OCI-LY7 (cell line): ENCODE results near the gene ELOB. TPM values are rescaled to one million over a fixed set of nuclear protein-coding genes. Genes with fewer than 3 reads are reported as not detected.

ENCODE experiments used
- BruUV-seq: library from RNA; stranded (reverse); fragments of 400-500 nt; replicated peaks from 2 replicates; lab custom pipeline; 2021; lab: Mats Ljungman, UMichigan
- CTCF ChIA-PET: fragments of 300-600 bp; sonication (Branson Sonifier 250); formaldehyde crosslinking; loops from one replicate; lab custom pipeline; 2022; ENCODE audit warnings: antibody characterized with exemption; ENCODE audit not compliant: unreplicated experiment; lab: Charles Lee
- POLR2A ChIA-PET: fragments of 300-600 bp; sonication (Branson Sonifier 250); formaldehyde crosslinking; loops from one replicate; lab custom pipeline; 2022; ENCODE audit warnings: antibody characterized with exemption; lab: Charles Lee
- DNase-seq: peaks from one replicate; pipeline ENCODE4 v3.0.0-alpha.2; 2015; ENCODE audit warnings: low spot score
- H2AFZ ChIP-seq: fragments of 200-600 bp; sonication (generic), shearing (Covaris generic); 2 replicates; pipeline ENCODE4 v1.6.1; 2014; ENCODE audit warnings: mild to moderate bottlenecking, antibody characterized with exemption, low read length, moderate library complexity
- H3K27ac ChIP-seq: fragments of 200-600 bp; sonication (generic); 2 replicates; pipeline ENCODE4 v1.5.1; 2014; ENCODE audit warnings: mixed run types, low read depth, mild to moderate bottlenecking, moderate library complexity, low read length, inconsistent platforms; ENCODE audit not compliant: poor library complexity, severe bottlenecking
- H3K36me3 ChIP-seq: fragments of 200-600 bp; sonication (generic); 2 replicates; pipeline ENCODE4 v1.6.1; 2014; ENCODE audit warnings: mild to moderate bottlenecking, antibody characterized with exemption, low read length, moderate library complexity, mixed read lengths; ENCODE audit not compliant: insufficient read depth
- H3K4me1 ChIP-seq: fragments of 200-600 bp; sonication (generic); 2 replicates; pipeline ENCODE4 v1.5.1; 2014; ENCODE audit warnings: mild to moderate bottlenecking, low read length; ENCODE audit not compliant: insufficient read depth, poor library complexity, severe bottlenecking
- H3K4me2 ChIP-seq: fragments of 200-600 bp; sonication (generic); 2 replicates; pipeline ENCODE4 v1.6.1; 2014; ENCODE audit warnings: mild to moderate bottlenecking, low read length
- H3K4me3 ChIP-seq: fragments of 200-600 bp; sonication (generic); 2 replicates; pipeline ENCODE4 v1.5.1; 2014; ENCODE audit warnings: mild to moderate bottlenecking, low read depth, low read length; ENCODE audit not compliant: poor library complexity, severe bottlenecking
- H3K79me2 ChIP-seq: fragments of 200-600 bp; sonication (generic); 2 replicates; pipeline ENCODE4 v1.6.1; 2016; ENCODE audit warnings: low read depth, mild to moderate bottlenecking, low read length, moderate library complexity, mixed read lengths; ENCODE audit not compliant: insufficient read depth
- H3K9me2 ChIP-seq: fragments of 200-600 bp; sonication (generic); 2 replicates; pipeline ENCODE4 v1.6.1; 2016; ENCODE audit warnings: mild to moderate bottlenecking, low read length, mixed read lengths; ENCODE audit not compliant: insufficient read depth
- H3K9me3 ChIP-seq: fragments of 200-600 bp; sonication (generic); 2 replicates; pipeline ENCODE4 v1.6.1; 2014; ENCODE audit warnings: mild to moderate bottlenecking, mixed run types, low read length, mixed read lengths
- H4K20me1 ChIP-seq: fragments of 200-600 bp; sonication (generic); 2 replicates; pipeline ENCODE4 v1.6.1; 2014; ENCODE audit warnings: mild to moderate bottlenecking, antibody characterized with exemption, low read length, moderate library complexity, mixed read lengths; ENCODE audit not compliant: insufficient read depth
- CTCF ChIP-seq: fragments of 200-600 bp; sonication (generic); conservative IDR thresholded peaks from 2 replicates; pipeline ENCODE4 v1.5.1; 2014; ENCODE audit warnings: mild to moderate bottlenecking, antibody characterized with exemption, low read length, moderate library complexity, mixed read lengths
- EZH2phosphoT487 ChIP-seq: fragments of 200-600 bp; sonication (generic); IDR thresholded peaks from 2 replicates; pipeline ENCODE4 v1.6.1; 2018; ENCODE audit warnings: low read depth, borderline replicate concordance, mild to moderate bottlenecking, mixed run types, antibody characterized with exemption, low read length, moderate library complexity, mixed read lengths
- intact Hi-C: fragments of 100-400 bp; cut with micrococcal nuclease; formaldehyde crosslinking; loops from one replicate; pipeline ENCODE4 v1.10.0; 2022; ENCODE audit not compliant: unreplicated experiment
- total RNA-seq, 2 experiments: library from RNA; depleted of rRNA in 1 of 2; stranded (reverse); fragments of >200 nt in 1 of 2; shearing (Covaris generic) in 1 of 2; gene quantifications; 2 replicates each; pipeline ENCODE4 v1.2.3, GENCODE V29; 2014 to 2022

Gene ELOB
- total RNA-seq, 2 experiments from 2014 or later, result 209 to 285 TPM

DNA sequence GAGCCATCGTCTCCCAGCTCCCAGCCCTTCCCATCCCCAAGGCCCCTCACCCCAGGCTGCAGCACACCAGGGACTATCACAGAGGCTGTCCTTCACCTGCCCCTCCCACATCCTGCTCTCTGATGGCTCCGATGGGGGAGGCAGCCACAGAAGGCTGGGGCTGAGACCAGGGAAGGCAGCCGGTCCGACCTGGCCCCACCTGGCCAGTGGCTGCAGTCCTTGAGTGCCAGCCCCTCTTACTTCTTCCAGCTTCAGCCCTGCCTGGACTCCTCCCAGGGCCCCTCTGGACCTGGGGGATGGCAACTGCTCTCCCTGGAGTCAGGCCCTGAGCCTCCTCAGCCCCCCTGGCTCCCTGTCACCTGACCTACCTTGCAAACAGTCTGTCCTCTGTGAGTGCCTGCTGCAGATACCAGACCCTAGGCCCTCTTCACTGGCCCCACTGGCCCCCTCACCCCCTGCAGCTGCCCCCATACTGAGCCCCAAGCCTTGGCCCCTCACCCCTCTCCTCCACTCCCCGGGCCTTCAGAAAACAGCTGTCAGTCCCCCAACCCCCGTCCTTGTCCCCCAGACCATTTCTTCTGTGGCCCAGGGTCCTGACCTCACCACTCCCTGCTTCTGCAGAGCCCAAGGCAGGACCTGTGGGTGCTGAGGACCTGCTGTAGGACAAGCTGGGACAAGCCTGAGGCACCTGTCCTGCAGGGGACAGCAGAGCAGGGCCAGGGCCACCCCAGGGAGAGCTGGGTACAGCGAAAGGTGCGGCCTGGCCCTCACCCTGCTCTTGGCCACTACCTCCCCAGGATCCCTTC is 37.3 kb downstream of the ELOB start:
- Histone ChIP-seq H3K36me3 (no peaks in the 10 kb centered on the region), H3K4me3 (no peak overlapping the region)
- CTCF ChIA-PET, result no interaction called here

GRCh38 chr16:2738615-2739014 is 38.5 kb downstream of the ELOB start:
- TF ChIP-seq EZH2phosphoT487, result no peak
- TF ChIP-seq CTCF, result no peak
- BruUV-seq, result no TSS peak
- no peak overlapping the region for H3K4me2 ChIP-seq
- H2AFZ ChIP-seq, result no peak overlapping the region
- H3K4me1 ChIP-seq, result no peaks in the 10 kb centered on the region
- no peak for DNase-seq
- no peaks in the 10 kb centered on the region for H3K36me3 ChIP-seq
- POLR2A ChIA-PET, result interaction anchor here (0.6 to 0.7 kb wide), 2 partner anchors 8 to 124 kb away, joined by 3 to 4 read pairs; no protein-coding TSS in a partner anchor
- intact Hi-C loops, result no loop called here
- H3K4me3 ChIP-seq, result no peak overlapping the region
- H4K20me1 ChIP-seq, result no peaks in the 10 kb centered on the region
- no peaks in the 10 kb centered on the region for H3K9me2 ChIP-seq
- H3K27ac ChIP-seq, result no peak overlapping the region
- H3K9me3 ChIP-seq, result no peaks in the 10 kb centered on the region
- H3K79me2 ChIP-seq, result no peaks in the 10 kb centered on the region
- CTCF ChIA-PET, result no interaction called here

More for the DNA sequence above, 37.3 kb downstream of the ELOB start:
- H3K27ac ChIP-seq, result no peak overlapping the region
- no peak for DNase-seq
- no peaks in the 10 kb centered on the region for H3K9me2 ChIP-seq
- H3K79me2 ChIP-seq, result no peaks in the 10 kb centered on the region
- POLR2A ChIA-PET, result no interaction called here
- no peak overlapping the region for H2AFZ ChIP-seq
- BruUV-seq, result no TSS peak
- no peaks in the 10 kb centered on the region for H4K20me1 ChIP-seq
- no peak for TF ChIP-seq EZH2phosphoT487
- TF ChIP-seq CTCF, result no peak
- H3K9me3 ChIP-seq, result no peaks in the 10 kb centered on the region
- H3K4me2 ChIP-seq, result no peak overlapping the region
- intact Hi-C loops, result no loop called here
- no peaks in the 10 kb centered on the region for H3K4me1 ChIP-seq

GRCh38 chr16:2737895-2738418 is 39.1 kb downstream of the ELOB start:
- Histone ChIP-seq H3K4me2 (no peak overlapping the region), H3K36me3 (no peaks in the 10 kb centered on the region), H3K4me3 (no peak overlapping the region), H3K4me1 (no peaks in the 10 kb centered on the region), H4K20me1 (no peaks in the 10 kb centered on the region), H3K27ac (no peak overlapping the region), H3K9me3 (no peaks in the 10 kb centered on the region), H2AFZ (no peak overlapping the region), H3K79me2 (no peaks in the 10 kb centered on the region), H3K9me2 (no peaks in the 10 kb centered on the region)
- POLR2A ChIA-PET, result interaction anchor here (0.7 kb wide), 1 partner anchor 8 kb away, joined by 3 read pairs; no protein-coding TSS in a partner anchor
- TF ChIP-seq EZH2phosphoT487 (no peak), CTCF (no peak)
- no peak for DNase-seq
- CTCF ChIA-PET, result no interaction called here
- BruUV-seq, result no TSS peak
- intact Hi-C loops, result no loop called here
